GM21786 (cell line): ENCODE data around the gene GRM7.

Experiments
- ATAC-seq: cut with Tn5 transposase; IDR thresholded peaks from one replicate; pipeline ENCODE4 v1.9.1; 2021; ENCODE audit not compliant: unreplicated experiment

GRM7 gene

GRCh38 chr3:6965881-6966280 lies 105.0 kb downstream of the GRM7 start:
- no peak for ATAC-seq

- ATAC-seq = no peak
Observed at GRCh38 chr3:6971933-6972332, 111.0 kb downstream of the GRM7 start.

- ATAC-seq = no peak
Observed at GRCh38 chr3:6985848-6986247, 124.9 kb downstream of the GRM7 start.

GRCh38 chr3:6989608-6990291 lies 128.8 kb downstream of the GRM7 start:
- no peak for ATAC-seq

GRCh38 chr3:6994081-6994668 lies 133.3 kb downstream of the GRM7 start:
- no peak for ATAC-seq

- no peak for ATAC-seq
Observed at GRCh38 chr3:7000501-7000900, 139.6 kb downstream of the GRM7 start.

- no peak for ATAC-seq
Observed at GRCh38 chr3:7001370-7001769, 140.5 kb downstream of the GRM7 start.

- ATAC-seq = no peak
Observed at GRCh38 chr3:7015683-7016440, 154.9 kb downstream of the GRM7 start.

- ATAC-seq = no peak
Observed at GRCh38 chr3:7025581-7026300, 164.8 kb downstream of the GRM7 start.

- no peak for ATAC-seq
Observed at GRCh38 chr3:7029562-7029961, 168.6 kb downstream of the GRM7 start.

- no peak for ATAC-seq
Observed at GRCh38 chr3:7038394-7038793, 177.5 kb downstream of the GRM7 start.

- no peak for ATAC-seq
Observed at GRCh38 chr3:7062714-7063113, 201.8 kb downstream of the GRM7 start.

- no peak for ATAC-seq
Observed at GRCh38 chr3:7070461-7070860, 209.5 kb downstream of the GRM7 start.

- ATAC-seq = no peak
Observed at GRCh38 chr3:7074217-7074616, 213.3 kb downstream of the GRM7 start.

- no peak for ATAC-seq
Observed at GRCh38 chr3:7075117-7075516, 214.2 kb downstream of the GRM7 start.

GRCh38 chr3:7075901-7076300 lies 215.0 kb downstream of the GRM7 start:
- no peak for ATAC-seq

GRCh38 chr3:7082244-7082643 lies 221.3 kb downstream of the GRM7 start:
- ATAC-seq = no peak

- no peak for ATAC-seq
Observed at GRCh38 chr3:7086417-7086816, 225.5 kb downstream of the GRM7 start.

- ATAC-seq = no peak
Observed at GRCh38 chr3:7095116-7095515, 234.2 kb downstream of the GRM7 start.

- no peak for ATAC-seq
Observed at GRCh38 chr3:7100136-7100535, 239.2 kb downstream of the GRM7 start.

- ATAC-seq = no peak
Observed at GRCh38 chr3:7106635-7107034, 245.7 kb downstream of the GRM7 start.
